HG03354 (cell line): ENCODE results near the gene MEGF11.

Experiments used
- ATAC-seq: cut with Tn5 transposase; IDR thresholded peaks from one replicate; pipeline ENCODE4 v1.9.1; 2021; ENCODE audit warnings: mild to moderate bottlenecking; ENCODE audit not compliant: unreplicated experiment, poor library complexity, severe bottlenecking

The MEGF11 gene

GRCh38 chr15:66077320-66077663 lies 176.3 kb downstream of the MEGF11 start:
- no peak for ATAC-seq

- no peak for ATAC-seq
Observed at GRCh38 chr15:66076591-66077319, 176.8 kb downstream of the MEGF11 start.

GRCh38 chr15:66075947-66076346 lies 177.6 kb downstream of the MEGF11 start:
- no peak for ATAC-seq

- no peak for ATAC-seq
Observed at GRCh38 chr15:66072616-66073361, 180.8 kb downstream of the MEGF11 start.

- ATAC-seq, result no peak
Observed at GRCh38 chr15:66071921-66072295, 181.6 kb downstream of the MEGF11 start.

- ATAC-seq, result no peak
Observed at GRCh38 chr15:66071160-66071920, 182.2 kb downstream of the MEGF11 start.

- no peak for ATAC-seq
Observed at GRCh38 chr15:66070220-66070934, 183.2 kb downstream of the MEGF11 start.

- no peak for ATAC-seq
Observed at GRCh38 chr15:66069751-66070150, 183.8 kb downstream of the MEGF11 start.

GRCh38 chr15:66068801-66069200 lies 184.7 kb downstream of the MEGF11 start:
- no peak for ATAC-seq

- no peak for ATAC-seq
Observed at GRCh38 chr15:66067687-66068086, 185.9 kb downstream of the MEGF11 start.

- ATAC-seq, result no peak
Observed at GRCh38 chr15:66066481-66066880, 187.1 kb downstream of the MEGF11 start.

GRCh38 chr15:66066005-66066404 lies 187.5 kb downstream of the MEGF11 start:
- no peak for ATAC-seq

- ATAC-seq, result no peak
Observed at GRCh38 chr15:66065325-66065724, 188.2 kb downstream of the MEGF11 start.

GRCh38 chr15:66063147-66063546 lies 190.4 kb downstream of the MEGF11 start:
- ATAC-seq, result no peak

GRCh38 chr15:66057089-66057488 lies 196.5 kb downstream of the MEGF11 start:
- no peak for ATAC-seq

- ATAC-seq, result no peak
Observed at GRCh38 chr15:66053991-66054390, 199.6 kb downstream of the MEGF11 start.

- ATAC-seq, result no peak
Observed at GRCh38 chr15:66051833-66052232, 201.7 kb downstream of the MEGF11 start.

GRCh38 chr15:66050264-66050663 lies 203.3 kb downstream of the MEGF11 start:
- ATAC-seq, result no peak

- ATAC-seq, result no peak
Observed at GRCh38 chr15:66049353-66049752, 204.2 kb downstream of the MEGF11 start.
